B cell (primary cell): ENCODE data around the gene DNAJA2. TPM values are rescaled to one million over a fixed set of nuclear protein-coding genes. Genes with fewer than 3 reads are reported as not detected.
A peak's percentile ranks its signal among the peaks of the same experiment; 100 is the strongest.

ENCODE experiments used
- ATAC-seq: fragments of 200-7000 bp; cut with Tn5 transposase; one replicate; pipeline ENCODE4 v1.10.0; 2021; ENCODE audit warnings: low read depth, mild to moderate bottlenecking, moderate number of reproducible peaks, moderate library complexity
- CTCF ChIA-PET: fragments of 350-600 bp; sonication (Branson Sonifier 250); formaldehyde crosslinking; loops from one replicate; lab custom pipeline; 2021; ENCODE audit warnings: antibody characterized with exemption, inconsistent platforms; lab: Charles Lee
- POLR2A ChIA-PET: fragments of 350-600 bp; sonication (Branson Sonifier 250); formaldehyde crosslinking; loops from one replicate; lab custom pipeline; 2021; ENCODE audit warnings: antibody characterized with exemption; lab: Charles Lee
- DNase-seq: peaks from one replicate; pipeline ENCODE4 v3.0.0; 2013
- H2AFZ ChIP-seq: 2 replicates; pipeline ENCODE4 v1.6.1; 2012; ENCODE audit warnings: mild to moderate bottlenecking, low read depth, low read length; ENCODE audit not compliant: insufficient read depth, poor library complexity, severe bottlenecking
- H3K27ac ChIP-seq, 2 donors: 1 replicate in 1 of 2; 2 replicates in 1 of 2; pipeline ENCODE4 v1.5.1; 2012 to 2013; ENCODE audit warnings: low read length in 2 of 2, mild to moderate bottlenecking in 2 of 2, moderate library complexity in 1 of 2
- H3K27me3 ChIP-seq, 4 experiments: fragments of 200-600 bp in 1 of 4; sonication (generic) in 1 of 4; replicated peaks in 1 of 4; 1 replicate in 2 of 4; 2 replicates in 2 of 4; pipeline versions ENCODE4 v1.6.1 to v1.7.0; 2013 to 2016; ENCODE audit warnings: low read length in 3 of 4, mild to moderate bottlenecking in 2 of 4, mixed read lengths in 1 of 4, moderate library complexity in 1 of 4; ENCODE audit not compliant: insufficient read depth in 4 of 4, control insufficient read depth in 3 of 4; ENCODE audit errors: control extremely low read depth in 1 of 4
- H3K36me3 ChIP-seq, 2 experiments: replicated peaks in 1 of 2; 1 replicate in 1 of 2; 2 replicates in 1 of 2; pipeline versions ENCODE4 v1.6.1 to v1.7.1; 2013; ENCODE audit warnings: low read length in 1 of 2; ENCODE audit not compliant: insufficient read depth in 2 of 2, control insufficient read depth in 1 of 2; ENCODE audit errors: control extremely low read depth in 1 of 2, extremely low read depth in 1 of 2
- H3K4me1 ChIP-seq, 2 donors: fragments of 200-600 bp in 1 of 2; sonication (generic) in 1 of 2; 1 replicate in 1 of 2; 2 replicates in 1 of 2; pipeline versions ENCODE4 v1.5.1 to v1.6.1; 2013 to 2017; ENCODE audit warnings: low read length in 2 of 2; ENCODE audit not compliant: control insufficient read depth in 2 of 2, insufficient read depth in 2 of 2
- H3K4me2 ChIP-seq: replicated peaks from 2 replicates; pipeline ENCODE3; 2012; ENCODE audit warnings: mild to moderate bottlenecking, low read depth, low read length; ENCODE audit not compliant: poor library complexity, severe bottlenecking
- H3K4me3 ChIP-seq, 5 experiments: fragments of 200-600 bp in 1 of 5; sonication (generic) in 1 of 5; 1 replicate in 3 of 5; 2 replicates in 2 of 5; pipeline versions ENCODE4 v1.5.1 to v1.7.0; 2011 to 2016; ENCODE audit warnings: low read length in 4 of 5, mild to moderate bottlenecking in 4 of 5, low read depth in 2 of 5, control low read depth in 1 of 5, moderate library complexity in 1 of 5; ENCODE audit not compliant: insufficient read depth in 1 of 5; ENCODE audit errors: control extremely low read depth in 1 of 5, extremely low read depth in 1 of 5
- H3K79me2 ChIP-seq: fragments of 200-600 bp; sonication (generic); one replicate; pipeline ENCODE4 v1.6.0; 2016; ENCODE audit warnings: low read length; ENCODE audit not compliant: control insufficient read depth, insufficient read depth
- H3K9ac ChIP-seq: fragments of 200-600 bp; sonication (generic); 2 replicates; pipeline ENCODE4 v1.6.1; 2017; ENCODE audit warnings: mild to moderate bottlenecking, low read length, moderate library complexity
- H3K9me3 ChIP-seq, 3 donors: one replicate each; pipeline versions ENCODE4 v1.6.1 to v1.7.1; 2013; ENCODE audit warnings: low read length in 2 of 3; ENCODE audit not compliant: control insufficient read depth in 2 of 3, insufficient read depth in 1 of 3; ENCODE audit errors: control extremely low read depth in 1 of 3
- H4K20me1 ChIP-seq: 2 replicates; pipeline ENCODE4 v1.6.0; 2012; ENCODE audit warnings: mild to moderate bottlenecking, low read length; ENCODE audit not compliant: insufficient read depth, control insufficient read depth, poor library complexity, severe bottlenecking
- H3K27ac Mint-ChIP-seq: one replicate; pipeline ENCODE4 v1.8.0; 2021; ENCODE audit warnings: mixed read lengths
- H3K27me3 Mint-ChIP-seq: one replicate; pipeline ENCODE4 v1.8.0; 2021; ENCODE audit warnings: mixed read lengths
- H3K4me1 Mint-ChIP-seq: one replicate; pipeline ENCODE4 v1.8.0; 2021; ENCODE audit warnings: mixed read lengths
- H3K4me3 Mint-ChIP-seq: one replicate; pipeline ENCODE4 v1.8.0; 2021; ENCODE audit warnings: mixed read lengths
- H3K9me3 Mint-ChIP-seq: one replicate; pipeline ENCODE4 v1.8.0; 2022; ENCODE audit warnings: mixed read lengths; ENCODE audit not compliant: insufficient read depth
- CTCF ChIP-seq: fragments of 200-600 bp; IDR thresholded peaks from one replicate; pipeline ENCODE4 v1.8.0; 2022; ENCODE audit warnings: antibody characterized with exemption, mild to moderate bottlenecking
- EZH2 ChIP-seq: IDR thresholded peaks from 2 replicates; pipeline ENCODE4 v1.6.1; 2012; ENCODE audit warnings: borderline replicate concordance, low read depth, mild to moderate bottlenecking, moderate library complexity, low read length; ENCODE audit not compliant: insufficient read depth, poor library complexity, severe bottlenecking
- WGBS: methylation state at CpG from one replicate; pipeline ENCODE4 v1.1.5; 2013; ENCODE audit warnings: missing lambda C conversion rate; ENCODE audit not compliant: insufficient coverage; 5-methylcytosine and 5-hydroxymethylcytosine counted together
- intact Hi-C: fragments of 100-400 bp; cut with micrococcal nuclease; formaldehyde crosslinking; loops from one replicate; pipeline ENCODE4 v1.10.0; 2022
- polyA plus RNA-seq: library from polyadenylated mRNA; depleted of rRNA; stranded (reverse); fragments of >200 nt; gene quantifications from 2 replicates; pipeline ENCODE4 v1.2.3, GENCODE V29; 2012
- total RNA-seq, 2 donors: library from RNA; stranded (reverse); fragments of 120-200 nt in 1 of 2; gene quantifications; 1 replicate in 1 of 2; 2 replicates in 1 of 2; pipeline versions ENCODE4 v1.2.3 to v1.2.4, GENCODE V29; 2013 to 2022

The DNAJA2 gene
- total and polyA plus RNA-seq, 2 donors (not counting 1 experiment from before 2014, with no cell fraction given) = 8.8 to 57.0 TPM

DNA sequence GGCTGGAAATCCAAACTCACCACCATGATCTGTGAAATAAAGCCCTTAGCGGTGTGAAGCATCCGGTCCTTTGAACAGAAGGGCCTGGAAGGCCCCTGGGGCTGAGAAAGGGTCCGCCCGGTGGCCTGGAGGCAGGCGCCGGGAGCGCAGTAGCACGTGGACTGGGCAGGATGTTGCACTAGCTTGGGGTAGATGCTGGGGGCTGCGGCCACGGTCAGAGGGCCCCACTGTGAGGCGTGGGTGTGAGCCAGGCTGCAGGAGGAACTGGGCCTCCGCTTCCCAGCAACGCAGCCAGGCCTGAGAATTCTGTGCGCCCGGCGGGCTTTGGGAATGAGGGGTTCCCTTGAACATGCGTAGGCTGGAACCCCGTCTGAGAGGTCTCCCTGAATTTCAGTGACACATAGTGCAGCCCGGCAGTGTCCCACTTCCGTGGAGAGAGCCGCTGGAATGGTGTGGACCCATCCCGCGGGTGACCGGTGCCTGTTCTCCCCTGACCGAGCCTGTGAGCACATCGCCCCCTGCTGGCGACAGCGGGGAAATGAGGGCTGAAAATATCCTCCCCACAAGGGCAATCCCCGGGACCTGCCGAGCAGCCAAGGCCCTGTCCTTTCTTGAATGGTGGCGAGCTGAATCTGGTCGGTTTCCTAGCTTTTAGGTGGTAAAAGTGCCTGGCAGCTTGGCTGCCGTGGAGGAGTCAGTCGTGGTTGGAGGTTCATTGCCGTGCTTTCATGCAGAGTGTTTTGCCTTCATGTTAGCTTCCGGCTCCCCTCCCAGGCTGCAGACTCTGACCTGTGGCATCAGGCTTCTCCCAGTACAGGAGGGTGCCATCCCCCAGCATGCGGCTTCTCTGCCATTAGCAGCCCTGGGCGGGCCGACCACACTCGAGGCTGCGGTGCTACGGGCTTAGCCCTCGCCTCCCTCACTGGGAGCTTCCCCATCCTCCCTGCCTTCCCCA is 43.8 kb downstream of the DNAJA2 start:
- WGBS = 73% methylated on average over 35 of the region's 43 CpGs

More for the DNA sequence above, 43.8 kb downstream of the DNAJA2 start:
- no peaks in the 10 kb centered on the region for H3K27me3 Mint-ChIP-seq
- Histone ChIP-seq H3K27me3 (no peaks in the 10 kb centered on the region), H3K9ac (no peak overlapping the region), H3K9me3 (no peaks in the 10 kb centered on the region), H3K4me3 (no peak overlapping the region), H3K4me2 (peak overlapping the region; percentile 12), H3K4me1 (peaks cover 5 to 18% of the 10 kb centered on the region in 2 donors), H2AFZ (peak overlapping the region; percentile 23), H3K27ac (no peak overlapping the region), H3K36me3 (peaks cover 0 to 10% of the 10 kb centered on the region in 2 experiments), H4K20me1 (no peaks in the 10 kb centered on the region), H3K79me2 (no peaks in the 10 kb centered on the region)
- DNase-seq (peak; percentile 76), ATAC-seq (peak; percentile 73)
- ChIA-PET CTCF (interaction anchor here (0.6 to 10.6 kb wide), 25 partner anchors 11 to 1235 kb away, joined by 3 to 118 read pairs (median 4); partner anchors contain the start of gene GPT2), POLR2A (interaction anchor here (1.4 kb wide), 1 partner anchor 77 kb away, joined by 3 read pairs; no protein-coding TSS in a partner anchor)
- no peaks in the 10 kb centered on the region for H3K9me3 Mint-ChIP-seq
- H3K27ac Mint-ChIP-seq = no peak overlapping the region
- H3K4me1 Mint-ChIP-seq = peaks cover 7% of the 10 kb centered on the region
- TF ChIP-seq CTCF = peak; percentile 96
- no peak for TF ChIP-seq EZH2
- no peak overlapping the region for H3K4me3 Mint-ChIP-seq
- intact Hi-C loops = loop anchor here (1.0 to 10.0 kb wide), 5 partner anchors 10 to 375 kb away; partner anchors contain the start of gene NETO2
